Naive thymus-derived CD4-positive, alpha-beta T cell (primary cell): ENCODE results near the gene RRP7A. TPM values are rescaled to one million over a fixed set of nuclear protein-coding genes. Genes with fewer than 3 reads are reported as not detected.
"Not testable (repeated sequence)": the region's sequence is repeated elsewhere in the genome, so short reads cannot be mapped to it uniquely, and the experiment has no call there.

Experiments
- ATAC-seq: fragments of 150-1000 bp; cut with Tn5 transposase; 2 replicates; pipeline ENCODE4 v1.10.0; 2021; ENCODE audit warnings: mild to moderate bottlenecking, moderate library complexity
- CTCF ChIA-PET: fragments of 350-600 bp; sonication (Branson Sonifier 250); formaldehyde crosslinking; loops from one replicate; lab custom pipeline; 2021; ENCODE audit warnings: antibody characterized with exemption; lab: Charles Lee
- POLR2A ChIA-PET: fragments of 350-600 bp; sonication (Branson Sonifier 250); formaldehyde crosslinking; loops from one replicate; lab custom pipeline; 2021; ENCODE audit warnings: antibody characterized with exemption, inconsistent platforms; lab: Charles Lee
- DNase-seq, 9 donors: peaks; one replicate each; pipeline versions ENCODE4 v3.0.0 to v3.0.0-alpha.2; 2020 to 2022; ENCODE audit warnings: mixed read lengths in 1 of 9
- H3K27ac ChIP-seq: one replicate; pipeline ENCODE4 v1.7.0; 2013; ENCODE audit warnings: mild to moderate bottlenecking, low read depth, low read length, moderate library complexity
- H3K27me3 ChIP-seq, 2 donors: one replicate each; pipeline ENCODE4 v1.7.0; 2013; ENCODE audit warnings: low read length in 2 of 2, mild to moderate bottlenecking in 2 of 2, moderate library complexity in 2 of 2; ENCODE audit not compliant: control insufficient read depth in 2 of 2, insufficient read depth in 2 of 2
- H3K36me3 ChIP-seq, 3 experiments: 1 replicate in 2 of 3; 2 replicates in 1 of 3; pipeline ENCODE4 v1.7.0; 2013; ENCODE audit warnings: low read length in 3 of 3, mild to moderate bottlenecking in 3 of 3, moderate library complexity in 1 of 3; ENCODE audit not compliant: insufficient read depth in 3 of 3, control insufficient read depth in 2 of 3
- H3K4me1 ChIP-seq, 2 donors: one replicate each; pipeline ENCODE4 v1.7.0; 2013; ENCODE audit warnings: low read length in 2 of 2, mild to moderate bottlenecking in 2 of 2, moderate library complexity in 1 of 2; ENCODE audit not compliant: control insufficient read depth in 2 of 2, insufficient read depth in 2 of 2
- H3K4me3 ChIP-seq: 2 replicates; pipeline ENCODE4 v1.7.0; 2013; ENCODE audit warnings: mild to moderate bottlenecking, low read length
- H3K9me3 ChIP-seq, 3 experiments: 1 replicate in 2 of 3; 2 replicates in 1 of 3; pipeline ENCODE4 v1.7.0; 2013; ENCODE audit warnings: low read length in 3 of 3; ENCODE audit not compliant: control insufficient read depth in 2 of 3
- H3K27ac Mint-ChIP-seq, 9 donors: one replicate each; pipeline ENCODE4 v1.8.0; 2020 to 2022; ENCODE audit warnings: mixed read lengths in 9 of 9, mild to moderate bottlenecking in 8 of 9, moderate library complexity in 5 of 9, inconsistent platforms in 2 of 9
- H3K27me3 Mint-ChIP-seq, 5 donors: one replicate each; pipeline ENCODE4 v1.8.0; 2021 to 2022; ENCODE audit warnings: mixed read lengths in 5 of 5, mild to moderate bottlenecking in 1 of 5
- H3K36me3 Mint-ChIP-seq, 5 donors: one replicate each; pipeline ENCODE4 v1.8.0; 2020 to 2022; ENCODE audit warnings: mixed read lengths in 5 of 5, mild to moderate bottlenecking in 3 of 5, inconsistent platforms in 1 of 5
- H3K4me1 Mint-ChIP-seq, 7 donors: one replicate each; pipeline ENCODE4 v1.8.0; 2020 to 2022; ENCODE audit warnings: mixed read lengths in 7 of 7, mild to moderate bottlenecking in 3 of 7, inconsistent platforms in 1 of 7
- H3K4me3 Mint-ChIP-seq, 10 donors: one replicate each; pipeline ENCODE4 v1.8.0; 2020 to 2022; ENCODE audit warnings: mild to moderate bottlenecking in 10 of 10, mixed read lengths in 10 of 10, moderate library complexity in 6 of 10, inconsistent platforms in 2 of 10
- H3K9me3 Mint-ChIP-seq, 11 donors: one replicate each; pipeline ENCODE4 v1.8.0; 2020 to 2022; ENCODE audit warnings: mixed read lengths in 11 of 11, mild to moderate bottlenecking in 4 of 11, inconsistent platforms in 1 of 11, moderate library complexity in 1 of 11
- intact Hi-C, 2 donors: fragments of 100-400 bp; cut with micrococcal nuclease; formaldehyde crosslinking; loops; one replicate each; pipeline ENCODE4 v1.15.1; 2023
- polyA plus RNA-seq, 2 donors: library from polyadenylated mRNA; unstranded; fragments of 300-500 nt; fragmentation: Illumina TruSeq; gene quantifications; one replicate each; pipeline ENCODE4 v1.2.3, GENCODE V29; 2021
- total RNA-seq, 6 experiments: library from RNA in 5 of 6; stranded (reverse) in 5 of 6; gene quantifications; 1 replicate in 5 of 6; 2 replicates in 1 of 6; pipeline ENCODE4 v1.2.3 and lab custom pipeline; 2021 to 2026

The RRP7A gene
- total and polyA plus RNA-seq, 7 experiments from 2014 or later = 39.3 to 125 (median 52.0) TPM

DNA sequence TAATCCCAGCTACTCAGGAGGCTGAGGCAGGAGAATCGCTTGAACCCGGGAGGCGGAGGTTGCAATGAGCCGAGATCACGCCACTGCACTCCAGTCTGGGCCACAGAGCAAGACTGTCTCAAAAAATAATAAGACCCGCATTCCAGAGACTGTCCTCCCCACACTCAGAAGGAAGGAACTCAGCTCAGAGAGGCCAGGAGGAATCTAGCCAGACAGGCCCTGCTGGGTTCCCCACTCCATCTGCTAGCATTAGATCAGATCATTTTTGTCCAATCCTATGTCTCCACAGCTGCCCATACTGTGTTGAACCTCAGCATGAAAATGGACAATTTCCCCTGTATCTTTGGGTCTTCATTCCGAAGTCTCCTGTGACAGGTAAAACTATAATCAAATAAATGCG, 9.8 kb upstream of the RRP7A start:
- H3K4me1 ChIP-seq, DNase-seq, H3K9me3 ChIP-seq, intact Hi-C loops, H3K4me3 Mint-ChIP-seq, H3K4me3 ChIP-seq, H3K27ac ChIP-seq, ATAC-seq, H3K27me3 ChIP-seq, H3K36me3 Mint-ChIP-seq, H3K9me3 Mint-ChIP-seq, H3K36me3 ChIP-seq, H3K27me3 Mint-ChIP-seq, H3K27ac Mint-ChIP-seq, POLR2A ChIA-PET: not testable (repeated sequence)
- CTCF ChIA-PET = interaction anchor here (0.6 kb wide), 1 partner anchor 17 kb away, joined by 3 read pairs; no protein-coding TSS in a partner anchor
- H3K4me1 Mint-ChIP-seq = peaks cover 7 to 17% (median 9%) of the 10 kb centered on the region in 7 donors

GRCh38 chr22:42528591-42529307, 9.2 kb upstream of the RRP7A start:
- Mint-ChIP-seq H3K27me3 (peaks cover 0 to 4% (median 0%) of the 10 kb centered on the region in 5 donors), H3K9me3 (no peaks in the 10 kb centered on the region), H3K36me3 (no peaks in the 10 kb centered on the region), H3K27ac (peak overlapping the region in 1 of 9 donors; percentile 2), H3K4me3 (no peak overlapping the region), H3K4me1 (peaks cover 5 to 13% (median 6%) of the 10 kb centered on the region in 7 donors)
- Histone ChIP-seq H3K27ac (no peak overlapping the region), H3K4me3 (no peak overlapping the region), H3K9me3 (no peaks in the 10 kb centered on the region), H3K36me3 (no peaks in the 10 kb centered on the region), H3K27me3 (no peaks in the 10 kb centered on the region), H3K4me1 (peaks cover 0 to 4% of the 10 kb centered on the region in 2 donors)
- ChIA-PET CTCF (no interaction called here), POLR2A (no interaction called here)
- intact Hi-C loops = no loop called here
- no peak for ATAC-seq
- DNase-seq = no peak

- H3K27me3 Mint-ChIP-seq = no peaks in the 10 kb centered on the region
- Histone ChIP-seq H3K27me3 (no peaks in the 10 kb centered on the region), H3K36me3 (peaks cover 0 to 4% (median 0%) of the 10 kb centered on the region in 3 experiments), H3K9me3 (no peaks in the 10 kb centered on the region), H3K27ac (no peak overlapping the region), H3K4me3 (no peak overlapping the region), H3K4me1 (peaks cover 0 to 8% of the 10 kb centered on the region in 2 donors)
- peak overlapping the region in 2 of 9 donors; percentile 22 to 34 for H3K27ac Mint-ChIP-seq
- DNase-seq (no peak), ATAC-seq (no peak)
- intact Hi-C loops = no loop called here
- ChIA-PET CTCF (no interaction called here), POLR2A (no interaction called here)
- no peaks in the 10 kb centered on the region for H3K9me3 Mint-ChIP-seq
- no peaks in the 10 kb centered on the region for H3K36me3 Mint-ChIP-seq
- H3K4me3 Mint-ChIP-seq = peak overlapping the region in 2 of 10 donors; percentile 21 to 58
- peaks cover 5 to 20% (median 13%) of the 10 kb centered on the region in 7 donors for H3K4me1 Mint-ChIP-seq
Measured at GRCh38 chr22:42522546-42522945, 3.0 kb upstream of the RRP7A start.

- CTCF ChIA-PET = interaction anchor here (0.6 kb wide), 1 partner anchor 335 kb away, joined by 6 read pairs; no protein-coding TSS in a partner anchor
- Histone ChIP-seq H3K27me3 (no peaks in the 10 kb centered on the region), H3K27ac (no peak overlapping the region), H3K36me3 (peaks cover 0 to 11% (median 0%) of the 10 kb centered on the region in 3 experiments), H3K4me1 (peaks cover 0 to 8% of the 10 kb centered on the region in 2 donors), H3K4me3 (no peak overlapping the region), H3K9me3 (no peaks in the 10 kb centered on the region)
- Mint-ChIP-seq H3K4me3 (peak overlapping the region in 9 of 10 donors; percentile 30 to 96 (median 47)), H3K36me3 (no peaks in the 10 kb centered on the region), H3K4me1 (peaks cover 5 to 20% (median 13%) of the 10 kb centered on the region in 7 donors), H3K9me3 (no peaks in the 10 kb centered on the region), H3K27me3 (no peaks in the 10 kb centered on the region), H3K27ac (peak overlapping the region in 5 of 9 donors; percentile 4 to 43 (median 38))
- no peak for DNase-seq
- POLR2A ChIA-PET = interaction anchor here (0.7 kb wide), 1 partner anchor 556 kb away, joined by 3 read pairs; no protein-coding TSS in a partner anchor
- intact Hi-C loops = no loop called here
- no peak for ATAC-seq
Measured at GRCh38 chr22:42521228-42521546, 1.6 kb upstream of the RRP7A start.

- peaks cover 0 to 29% (median 0%) of the 10 kb centered on the region in 3 experiments for H3K36me3 ChIP-seq
- DNase-seq, POLR2A ChIA-PET, H3K4me1 ChIP-seq, H3K27me3 Mint-ChIP-seq, H3K27me3 ChIP-seq, H3K9me3 ChIP-seq, H3K9me3 Mint-ChIP-seq, H3K36me3 Mint-ChIP-seq: not testable (repeated sequence)
- H3K4me1 Mint-ChIP-seq = peaks cover 5 to 20% (median 13%) of the 10 kb centered on the region in 7 donors
- peak overlapping the region; percentile 86 to 97 (median 96) for H3K27ac Mint-ChIP-seq
- H3K4me3 Mint-ChIP-seq = peak overlapping the region; percentile 82 to 98 (median 96)
- peak; percentile 22 for ATAC-seq
- CTCF ChIA-PET = interaction anchor here (0.6 kb wide), 1 partner anchor 820 kb away, joined by 3 read pairs; the partner anchor contains the start of gene MEI1
- peak overlapping the region; percentile 91 for H3K27ac ChIP-seq
- intact Hi-C loops = loop anchor here (1.0 to 5.0 kb wide), 4 partner anchors 18 to 428 kb away; partner anchors contain the start of genes NDUFA6 (in 1 of the 2), POLDIP3 (in 1 of the 2) and SERHL2 (in 1 of the 2)
- peak overlapping the region; percentile 59 for H3K4me3 ChIP-seq
Measured at GRCh38 chr22:42518638-42519524, 715 bp downstream of the RRP7A start.

DNA sequence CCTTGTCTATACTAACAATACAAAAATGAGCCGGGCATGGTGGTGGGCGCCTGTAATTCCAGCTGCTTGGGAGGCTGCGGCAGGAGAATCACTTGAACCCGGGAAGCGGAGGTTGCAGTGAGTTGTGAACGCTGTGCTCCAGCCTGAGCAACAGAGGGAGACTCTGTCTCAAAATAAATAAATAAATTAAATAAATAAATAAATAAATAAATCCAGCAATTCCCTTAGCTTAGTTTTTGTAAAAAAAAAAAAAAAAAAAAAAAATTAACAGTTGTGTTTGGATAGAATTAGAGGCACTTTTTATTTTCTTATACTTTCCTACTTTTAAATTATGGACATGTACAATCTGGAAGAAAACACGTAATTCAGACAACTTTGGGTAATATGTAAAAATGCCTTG, 2.5 kb downstream of the RRP7A start:
- peaks cover 5 to 20% (median 13%) of the 10 kb centered on the region in 7 donors for H3K4me1 Mint-ChIP-seq
- DNase-seq, H3K4me1 ChIP-seq, H3K9me3 Mint-ChIP-seq, H3K27ac Mint-ChIP-seq, H3K36me3 Mint-ChIP-seq, ATAC-seq, H3K4me3 ChIP-seq, H3K27me3 ChIP-seq, H3K27ac ChIP-seq, H3K27me3 Mint-ChIP-seq, POLR2A ChIA-PET, CTCF ChIA-PET, H3K9me3 ChIP-seq: not testable (repeated sequence)
- H3K4me3 Mint-ChIP-seq = peak overlapping the region in 4 of 10 donors; percentile 21 to 70 (median 28)
- H3K36me3 ChIP-seq = peaks cover 0 to 41% (median 0%) of the 10 kb centered on the region in 3 experiments
- intact Hi-C loops = loop anchor here in 1 of 2 donors (5.0 kb wide), 1 partner anchor 35 kb away; the partner anchor contains the start of gene SERHL2
